IMR-90 (cell line): ENCODE results near the gene FBXO44. TPM values are rescaled to one million over a fixed set of nuclear protein-coding genes. Genes with fewer than 3 reads are reported as not detected.

Experiments
- ATAC-seq: fragments of 200-7000 bp; cut with Tn5 transposase; 2 replicates; pipeline ENCODE4 v1.9.1; 2020; ENCODE audit warnings: low read depth, mild to moderate bottlenecking, moderate library complexity
- BruUV-seq: library from RNA; stranded (reverse); fragments of 400-500 nt; replicated peaks from 2 replicates; lab custom pipeline; 2021; lab: Mats Ljungman, UMichigan
- CTCF ChIA-PET: fragments of 300-600 bp; formaldehyde crosslinking; extraction: SDS; loops from one replicate; lab custom pipeline; 2021; ENCODE audit warnings: antibody characterized with exemption; lab: Yijun Ruan, JAX
- POLR2A ChIA-PET: fragments of 300-600 bp; sonication (Branson Sonifier 250); formaldehyde crosslinking; loops from one replicate; lab custom pipeline; 2022; ENCODE audit warnings: antibody characterized with exemption; ENCODE audit not compliant: unreplicated experiment; lab: Charles Lee
- DNase-seq: peaks from one replicate; pipeline ENCODE4 v3.0.0; 2013
- H2AFZ ChIP-seq: replicated peaks from 2 replicates; pipeline ENCODE3; 2013; ENCODE audit warnings: low read length, mild to moderate bottlenecking; ENCODE audit not compliant: poor library complexity
- H2AK5ac ChIP-seq: 2 replicates; pipeline ENCODE4 v1.6.1; 2013; ENCODE audit warnings: low read depth, low read length, inconsistent platforms
- H2AK9ac ChIP-seq: replicated peaks from 2 replicates; pipeline ENCODE3; 2013; ENCODE audit warnings: mild to moderate bottlenecking, low read depth, low read length, moderate library complexity; ENCODE audit not compliant: poor library complexity
- H2BK120ac ChIP-seq: 2 replicates; pipeline ENCODE4 v1.6.1; 2013; ENCODE audit warnings: low read depth, low read length, inconsistent platforms
- H2BK15ac ChIP-seq: 3 replicates; pipeline ENCODE4 v1.6.1; 2013; ENCODE audit warnings: low read depth, low read length, inconsistent platforms
- H2BK20ac ChIP-seq: 2 replicates; pipeline ENCODE4 v1.6.1; 2013; ENCODE audit warnings: low read depth, mild to moderate bottlenecking, inconsistent platforms, low read length, moderate library complexity
- H2BK5ac ChIP-seq: 2 replicates; pipeline ENCODE4 v1.6.1; 2013; ENCODE audit warnings: mild to moderate bottlenecking, low read depth, low read length, inconsistent platforms; ENCODE audit not compliant: poor library complexity, severe bottlenecking
- H3K14ac ChIP-seq: replicated peaks from 2 replicates; pipeline ENCODE4 v1.6.1; 2013; ENCODE audit warnings: low read depth, low read length, inconsistent platforms
- H3K18ac ChIP-seq: 2 replicates; pipeline ENCODE4 v1.6.1; 2013; ENCODE audit warnings: low read depth, low read length, control low read depth
- H3K23ac ChIP-seq: 2 replicates; pipeline ENCODE4 v1.6.1; 2013; ENCODE audit warnings: low read depth, low read length, inconsistent platforms
- H3K27ac ChIP-seq: 2 replicates; pipeline ENCODE4 v1.5.1; 2013; ENCODE audit warnings: mild to moderate bottlenecking, control low read depth, low read length; ENCODE audit not compliant: insufficient read depth
- H3K27me3 ChIP-seq: 2 replicates; pipeline ENCODE4 v1.6.1; 2013; ENCODE audit warnings: low read length; ENCODE audit not compliant: control insufficient read depth, insufficient read depth
- H3K36me3 ChIP-seq: 2 replicates; pipeline ENCODE4 v1.6.1; 2013; ENCODE audit warnings: low read length, mixed read lengths; ENCODE audit not compliant: control insufficient read depth, insufficient read depth
- H3K4ac ChIP-seq: 2 replicates; pipeline ENCODE4 v1.6.1; 2013; ENCODE audit warnings: low read depth, low read length, inconsistent platforms
- H3K4me1 ChIP-seq: 2 replicates; pipeline ENCODE4 v1.6.1; 2013; ENCODE audit warnings: low read length, mixed read lengths; ENCODE audit not compliant: control insufficient read depth, insufficient read depth
- H3K4me2 ChIP-seq: 2 replicates; pipeline ENCODE4 v1.6.1; 2013; ENCODE audit warnings: low read depth, mild to moderate bottlenecking, control low read depth, low read length, moderate library complexity
- H3K4me3 ChIP-seq: 2 replicates; pipeline ENCODE4 v1.5.1; 2013; ENCODE audit warnings: low read depth, mild to moderate bottlenecking, control low read depth, low read length, moderate library complexity; ENCODE audit not compliant: insufficient read depth
- H3K56ac ChIP-seq: 2 replicates; pipeline ENCODE4 v1.6.1; 2013; ENCODE audit warnings: low read length, inconsistent platforms; ENCODE audit not compliant: insufficient read depth; ENCODE audit errors: extremely low read depth
- H3K79me1 ChIP-seq, 2 experiments: 2 replicates each; pipeline ENCODE4 v1.6.1; 2013; ENCODE audit warnings: low read length in 2 of 2, inconsistent platforms in 1 of 2, low read depth in 1 of 2
- H3K9ac ChIP-seq: 2 replicates; pipeline ENCODE4 v1.6.1; 2013; ENCODE audit warnings: low read depth, low read length, control low read depth
- H3K9me1 ChIP-seq: 2 replicates; pipeline ENCODE4 v1.6.1; 2013; ENCODE audit warnings: low read length, inconsistent platforms; ENCODE audit not compliant: insufficient read depth
- H3K9me3 ChIP-seq: 2 replicates; pipeline ENCODE4 v1.6.1; 2013; ENCODE audit warnings: low read length; ENCODE audit not compliant: control insufficient read depth, insufficient read depth
- H4K20me1 ChIP-seq: 2 replicates; pipeline ENCODE4 v1.6.1; 2013; ENCODE audit warnings: low read length, inconsistent platforms; ENCODE audit not compliant: insufficient read depth
- H4K5ac ChIP-seq: 2 replicates; pipeline ENCODE4 v1.6.1; 2013; ENCODE audit warnings: mild to moderate bottlenecking, low read depth, low read length, control low read depth
- H4K8ac ChIP-seq, 2 experiments: 2 replicates each; pipeline ENCODE4 v1.6.1; 2013; ENCODE audit warnings: low read depth in 2 of 2, low read length in 2 of 2, control low read depth in 1 of 2, inconsistent platforms in 1 of 2
- H4K91ac ChIP-seq: 2 replicates; pipeline ENCODE4 v1.6.1; 2013; ENCODE audit warnings: low read depth, low read length, inconsistent platforms; ENCODE audit not compliant: insufficient read depth
- BHLHE40 ChIP-seq: fragments of 150-350 bp; IDR thresholded peaks from 2 replicates; pipeline ENCODE4 v1.6.1; 2016; ENCODE audit warnings: mild to moderate bottlenecking, low read depth, low read length
- CEBPB ChIP-seq: IDR thresholded peaks from 2 replicates; pipeline ENCODE4 v1.6.1; 2012; ENCODE audit warnings: low read depth, low read length, improper control_type of control experiment
- CHD1 ChIP-seq: IDR thresholded peaks from 2 replicates; pipeline ENCODE4 v1.6.1; 2012; ENCODE audit warnings: low read depth, low read length, improper control_type of control experiment
- CTCF ChIP-seq: conservative IDR thresholded peaks from 2 replicates; pipeline ENCODE4 v1.5.1; 2012; ENCODE audit warnings: mild to moderate bottlenecking, low read depth, low read length, improper control_type of control experiment
- FOS ChIP-seq: fragments of 150-350 bp; IDR thresholded peaks from 2 replicates; pipeline ENCODE4 v1.6.1; 2016; ENCODE audit warnings: low read depth, low read length
- MAFK ChIP-seq: IDR thresholded peaks from 2 replicates; pipeline ENCODE4 v1.6.1; 2012; ENCODE audit warnings: low read depth, low read length, improper control_type of control experiment
- MAZ ChIP-seq: IDR thresholded peaks from 2 replicates; pipeline ENCODE4 v1.6.1; 2012; ENCODE audit warnings: low read depth, mild to moderate bottlenecking, low read length, improper control_type of control experiment, moderate library complexity, borderline replicate concordance
- MXI1 ChIP-seq: IDR thresholded peaks from 2 replicates; pipeline ENCODE4 v1.6.1; 2012; ENCODE audit warnings: low read depth, mild to moderate bottlenecking, low read length, moderate library complexity, borderline replicate concordance
- NFE2L2 ChIP-seq: fragments of 150-350 bp; IDR thresholded peaks from 2 replicates; pipeline ENCODE4 v1.6.1; 2016; ENCODE audit warnings: low read depth, mild to moderate bottlenecking, low read length
- POLR2A ChIP-seq: IDR thresholded peaks from 2 replicates; pipeline ENCODE4 v1.6.1; 2012; ENCODE audit warnings: mild to moderate bottlenecking, low read depth, low read length
- RAD21 ChIP-seq: IDR thresholded peaks from 2 replicates; pipeline ENCODE4 v1.6.1; 2012; ENCODE audit warnings: low read length, improper control_type of control experiment
- RCOR1 ChIP-seq: IDR thresholded peaks from 2 replicates; pipeline ENCODE4 v1.6.1; 2012; ENCODE audit warnings: mild to moderate bottlenecking, low read length, improper control_type of control experiment; ENCODE audit not compliant: insufficient replicate concordance
- RFX5 ChIP-seq: IDR thresholded peaks from 2 replicates; pipeline ENCODE4 v1.8.0; 2012; ENCODE audit warnings: low read depth, mild to moderate bottlenecking, low read length, moderate library complexity
- SMC3 ChIP-seq: fragments of 150-350 bp; IDR thresholded peaks from 2 replicates; pipeline ENCODE4 v1.6.1; 2016; ENCODE audit warnings: low read depth, mild to moderate bottlenecking, antibody characterized with exemption, low read length, moderate library complexity
- USF2 ChIP-seq: fragments of 150-350 bp; IDR thresholded peaks from 2 replicates; pipeline ENCODE4 v1.6.1; 2017; ENCODE audit warnings: mild to moderate bottlenecking, antibody characterized with exemption, low read length, low read depth
- WGBS, 2 experiments: methylation state at CpG; one replicate each; pipeline versions ENCODE4 v1.1.5 to v1.1.7; 2013; ENCODE audit warnings: missing lambda C conversion rate in 2 of 2; ENCODE audit not compliant: insufficient read length in 1 of 2; ENCODE audit errors: extremely low coverage in 2 of 2; 5-methylcytosine and 5-hydroxymethylcytosine counted together
- dilution Hi-C: fragments of 300-500 bp; cut with HindIII; formaldehyde crosslinking; loops from one replicate; pipeline ENCODE4 v1.14.3; 2018; ENCODE audit warnings: low sequenced_read_pairs; ENCODE audit not compliant: unreplicated experiment
- in situ Hi-C: fragments of 300-500 bp; cut with MboI; formaldehyde crosslinking; loops from 3 replicates; pipeline ENCODE4 v1.14.3; 2019; ENCODE audit warnings: low sequenced_read_pairs, inconsistent platforms, mixed read lengths
- intact Hi-C: fragments of 100-400 bp; cut with micrococcal nuclease; formaldehyde crosslinking; loops from 2 replicates; pipeline ENCODE4 v1.10.0; 2022
- polyA plus RNA-seq, 3 experiments: library from polyadenylated mRNA; depleted of rRNA; stranded (reverse); fragments of >200 nt; gene quantifications; 2 replicates each; pipeline ENCODE4 v1.2.3, GENCODE V29; 2012; ENCODE audit warnings: low replicate concordance in 1 of 3
- total RNA-seq: library from RNA; depleted of rRNA; stranded (reverse); fragments of >200 nt; gene quantifications from 2 replicates; pipeline ENCODE4 v1.2.3, GENCODE V29; 2012

FBXO44 gene
- total and polyA plus RNA-seq, 2 of the 4 experiments (the other 2 are of a cell fraction) = 9.3 to 25.5 TPM

- Histone ChIP-seq H3K79me1 (no peaks in the 10 kb centered on the region), H3K4me1 (peaks cover 3% of the 10 kb centered on the region; the same call in 1 of the 2 replicates), H2BK15ac (no peak overlapping the region), H2AK9ac (peak overlapping the region; percentile 16), H3K9ac (no peak overlapping the region), H3K18ac (no peak overlapping the region), H4K91ac (no peak overlapping the region), H3K4me2 (no peak overlapping the region), H3K36me3 (no peaks in the 10 kb centered on the region), H3K27ac (no peak overlapping the region), H4K20me1 (no peaks in the 10 kb centered on the region), H2BK20ac (no peak overlapping the region), H2BK120ac (no peak overlapping the region), H3K14ac (no peak overlapping the region), H3K27me3 (peaks cover 56% of the 10 kb centered on the region), H4K8ac (no peak overlapping the region), H2BK5ac (no peak overlapping the region), H3K4ac (no peak overlapping the region), H2AK5ac (no peak overlapping the region), H3K9me3 (no peaks in the 10 kb centered on the region), H3K4me3 (no peak overlapping the region), H3K23ac (no peak overlapping the region), H3K9me1 (0 out of 2 replicates have a peak, but pooled peaks cover 4% of the 10 kb centered on the region), H4K5ac (no peak overlapping the region), H3K56ac (no peak overlapping the region), H2AFZ (no peak overlapping the region)
- no TSS peak for BruUV-seq
- WGBS, 2 experiments = 4% methylated on average over 33 of the region's 64 CpGs; no CpG with 5 or more reads in 1 of the 2 experiments
- intact Hi-C loops = no loop called here
- in situ Hi-C loops = no loop called here
- dilution Hi-C loops = no loop called here
- CTCF ChIA-PET = no interaction called here
- ATAC-seq (no peak), DNase-seq (no peak)
- POLR2A ChIA-PET = no interaction called here
- TF ChIP-seq NFE2L2 (no peak), CHD1 (no peak), CTCF (no peak), POLR2A (no peak), SMC3 (no peak), BHLHE40 (no peak), RAD21 (no peak), MXI1 (no peak), RFX5 (no peak), RCOR1 (no peak), MAZ (no peak), FOS (no peak), MAFK (no peak), USF2 (no peak), CEBPB (no peak)
Observed at GRCh38 chr1:11691928-11692711, 37.4 kb downstream of the FBXO44 start.
